Smooth muscle cell (in vitro differentiated cells): ENCODE data around the gene SRRM3. TPM values are rescaled to one million over a fixed set of nuclear protein-coding genes. Genes with fewer than 3 reads are reported as not detected.

ENCODE experiments used
- DNase-seq: peaks from one replicate; lab custom pipeline; 2025; ENCODE audit not compliant: unreplicated experiment; lab: John Stamatoyannopoulos, UW
- H2AFZ ChIP-seq: fragments of 200-600 bp; sonication (generic); 2 replicates; pipeline ENCODE4 v1.6.0; 2016; ENCODE audit warnings: antibody characterized with exemption, low read depth, mild to moderate bottlenecking
- H3F3A ChIP-seq: fragments of 200-600 bp; sonication (generic); 2 replicates; pipeline ENCODE4 v1.6.0; 2017; ENCODE audit warnings: antibody characterized with exemption, low read depth
- H3K27ac ChIP-seq: fragments of 200-600 bp; sonication (generic); 2 replicates; pipeline ENCODE4 v1.5.1; 2016; ENCODE audit warnings: low read depth, mild to moderate bottlenecking
- H3K27me3 ChIP-seq: fragments of 200-600 bp; sonication (generic); 2 replicates; pipeline ENCODE4 v1.6.1; 2016; ENCODE audit warnings: low read depth, mild to moderate bottlenecking
- H3K36me3 ChIP-seq: fragments of 200-600 bp; sonication (generic); 2 replicates; pipeline ENCODE4 v1.5.1; 2016; ENCODE audit warnings: low read depth
- H3K4me1 ChIP-seq: fragments of 200-600 bp; sonication (generic); 2 replicates; pipeline ENCODE4 v1.5.1; 2016; ENCODE audit warnings: low read depth
- H3K4me2 ChIP-seq: fragments of 200-600 bp; sonication (generic); 2 replicates; pipeline ENCODE4 v1.6.0; 2016; ENCODE audit warnings: mild to moderate bottlenecking
- H3K4me3 ChIP-seq: fragments of 200-600 bp; sonication (generic); 2 replicates; pipeline ENCODE4 v1.5.1; 2016; ENCODE audit warnings: mild to moderate bottlenecking
- H3K79me2 ChIP-seq: fragments of 200-600 bp; sonication (generic); 2 replicates; pipeline ENCODE4 v1.6.0; 2016; ENCODE audit warnings: low read depth, mild to moderate bottlenecking
- H3K9ac ChIP-seq: fragments of 200-600 bp; sonication (generic); 2 replicates; pipeline ENCODE4 v1.6.0; 2016; ENCODE audit warnings: low read depth
- H3K9me3 ChIP-seq: fragments of 200-600 bp; sonication (generic); replicated peaks from 2 replicates; pipeline ENCODE4 v1.5.1; 2016; ENCODE audit warnings: low read depth
- H4K20me1 ChIP-seq: fragments of 200-600 bp; sonication (generic); 2 replicates; pipeline ENCODE4 v1.6.0; 2016; ENCODE audit warnings: low read depth
- CTCF ChIP-seq: fragments of 200-600 bp; sonication (generic); IDR thresholded peaks from 2 replicates; pipeline ENCODE4 v1.5.1; 2017; ENCODE audit warnings: borderline replicate concordance, mild to moderate bottlenecking, antibody characterized with exemption; ENCODE audit not compliant: insufficient read depth, poor library complexity, severe bottlenecking
- WGBS: methylation state at CpG from one replicate; pipeline ENCODE4 v1.1.7; 2016; ENCODE audit warnings: low lambda C conversion rate; 5-methylcytosine and 5-hydroxymethylcytosine counted together
- polyA plus RNA-seq: library from polyadenylated mRNA; unstranded; fragments of >200 nt; fragmentation: Nextera tagmentation; extraction: Ambion mirVana; gene quantifications from 2 replicates; pipeline ENCODE4 v1.2.1, GENCODE V29; 2016
- total RNA-seq: library from RNA; depleted of rRNA; stranded (reverse); fragments of >200 nt; gene quantifications from 2 replicates; pipeline ENCODE4 v1.2.3, GENCODE V29; 2014

Gene SRRM3
- total and polyA plus RNA-seq, 2 experiments from 2014 or later: 3.6 to 10.9 TPM

- H4K20me1 ChIP-seq: no peaks in the 10 kb centered on the region
- no peaks in the 10 kb centered on the region for H3F3A ChIP-seq
- H3K79me2 ChIP-seq: no peaks in the 10 kb centered on the region
- no peak overlapping the region for H3K4me2 ChIP-seq
- H3K4me3 ChIP-seq: no peak overlapping the region
- TF ChIP-seq CTCF: no peak
- no peak overlapping the region for H3K27ac ChIP-seq
- no peak for DNase-seq
- H3K27me3 ChIP-seq: no peaks in the 10 kb centered on the region
- no peak overlapping the region for H3K9ac ChIP-seq
- no peaks in the 10 kb centered on the region for H3K4me1 ChIP-seq
- WGBS: 96% methylated on average over 10 of the region's 10 CpGs
- no peak overlapping the region for H2AFZ ChIP-seq
- H3K36me3 ChIP-seq: no peaks in the 10 kb centered on the region
- no peaks in the 10 kb centered on the region for H3K9me3 ChIP-seq
Measured at GRCh38 chr7:76196786-76197185, 4.9 kb upstream of the SRRM3 start.

GRCh38 chr7:76198202-76198601 is 3.5 kb upstream of the SRRM3 start:
- no peaks in the 10 kb centered on the region for H3K36me3 ChIP-seq
- no peaks in the 10 kb centered on the region for H4K20me1 ChIP-seq
- 41% methylated on average over 4 of the region's 4 CpGs for WGBS
- no peaks in the 10 kb centered on the region for H3F3A ChIP-seq
- H3K79me2 ChIP-seq: no peaks in the 10 kb centered on the region
- H3K4me3 ChIP-seq: no peak overlapping the region
- no peak overlapping the region for H3K27ac ChIP-seq
- H3K27me3 ChIP-seq: no peaks in the 10 kb centered on the region
- no peak overlapping the region for H3K9ac ChIP-seq
- H3K4me2 ChIP-seq: no peak overlapping the region
- no peaks in the 10 kb centered on the region for H3K9me3 ChIP-seq
- no peak overlapping the region for H2AFZ ChIP-seq
- TF ChIP-seq CTCF: no peak
- H3K4me1 ChIP-seq: no peaks in the 10 kb centered on the region
- DNase-seq: no peak

GRCh38 chr7:76202666-76203030 is 952 bp downstream of the SRRM3 start:
- Histone ChIP-seq H3K79me2 (no peaks in the 10 kb centered on the region), H2AFZ (no peak overlapping the region), H3K9ac (no peak overlapping the region), H3K27ac (no peak overlapping the region), H3F3A (no peaks in the 10 kb centered on the region), H3K27me3 (peaks cover 5% of the 10 kb centered on the region), H4K20me1 (no peaks in the 10 kb centered on the region), H3K4me2 (no peak overlapping the region), H3K4me3 (no peak overlapping the region), H3K9me3 (no peaks in the 10 kb centered on the region), H3K4me1 (no peaks in the 10 kb centered on the region), H3K36me3 (no peaks in the 10 kb centered on the region)
- WGBS: 47% methylated on average over 8 of the region's 8 CpGs
- TF ChIP-seq CTCF: no peak
- DNase-seq: no peak

- no peak for DNase-seq
- Histone ChIP-seq H3K36me3 (no peaks in the 10 kb centered on the region), H3K4me2 (no peak overlapping the region), H3K9me3 (no peaks in the 10 kb centered on the region), H3K4me3 (no peak overlapping the region), H2AFZ (no peak overlapping the region), H4K20me1 (no peaks in the 10 kb centered on the region), H3F3A (no peaks in the 10 kb centered on the region), H3K27ac (no peak overlapping the region), H3K4me1 (no peaks in the 10 kb centered on the region), H3K27me3 (peaks cover 5% of the 10 kb centered on the region), H3K79me2 (no peaks in the 10 kb centered on the region), H3K9ac (no peak overlapping the region)
- no peak for TF ChIP-seq CTCF
- WGBS: 76% methylated on average over 2 of the region's 2 CpGs
Measured at GRCh38 chr7:76204147-76204546, 2.5 kb downstream of the SRRM3 start.
